AG09319 (cell line): ENCODE data around the gene POLR2H.

Experiments
- DNase-seq: peaks from one replicate; pipeline ENCODE4 v3.0.0-alpha.2; 2010; ENCODE audit warnings: low read depth; ENCODE audit errors: extremely low read depth
- TF ChIP-seq, protein P1 (sequence below): IDR thresholded peaks from 2 replicates; pipeline ENCODE4 v1.5.1; 2011; ENCODE audit warnings: low read depth, mild to moderate bottlenecking, inconsistent platforms, low read length, moderate library complexity

Gene POLR2H

DNA sequence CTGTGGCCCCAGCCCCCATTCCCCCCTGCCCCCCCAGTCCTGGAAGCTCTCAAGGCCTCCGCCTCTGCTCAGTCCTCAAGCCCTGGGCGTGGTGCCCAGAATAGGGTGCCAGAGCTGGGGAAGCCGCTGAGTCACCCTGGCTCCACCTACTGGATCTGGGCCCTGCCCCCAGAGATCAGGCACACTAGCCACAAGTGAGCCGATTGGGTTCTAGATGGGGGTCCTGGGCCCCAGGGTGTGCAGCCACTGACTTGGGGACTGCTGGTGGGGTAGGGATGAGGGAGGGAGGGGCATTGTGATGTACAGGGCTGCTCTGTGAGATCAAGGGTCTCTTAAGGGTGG, 41.4 kb upstream of the POLR2H start:
- peak; percentile 95 for DNase-seq
- TF ChIP-seq, protein P1, sequence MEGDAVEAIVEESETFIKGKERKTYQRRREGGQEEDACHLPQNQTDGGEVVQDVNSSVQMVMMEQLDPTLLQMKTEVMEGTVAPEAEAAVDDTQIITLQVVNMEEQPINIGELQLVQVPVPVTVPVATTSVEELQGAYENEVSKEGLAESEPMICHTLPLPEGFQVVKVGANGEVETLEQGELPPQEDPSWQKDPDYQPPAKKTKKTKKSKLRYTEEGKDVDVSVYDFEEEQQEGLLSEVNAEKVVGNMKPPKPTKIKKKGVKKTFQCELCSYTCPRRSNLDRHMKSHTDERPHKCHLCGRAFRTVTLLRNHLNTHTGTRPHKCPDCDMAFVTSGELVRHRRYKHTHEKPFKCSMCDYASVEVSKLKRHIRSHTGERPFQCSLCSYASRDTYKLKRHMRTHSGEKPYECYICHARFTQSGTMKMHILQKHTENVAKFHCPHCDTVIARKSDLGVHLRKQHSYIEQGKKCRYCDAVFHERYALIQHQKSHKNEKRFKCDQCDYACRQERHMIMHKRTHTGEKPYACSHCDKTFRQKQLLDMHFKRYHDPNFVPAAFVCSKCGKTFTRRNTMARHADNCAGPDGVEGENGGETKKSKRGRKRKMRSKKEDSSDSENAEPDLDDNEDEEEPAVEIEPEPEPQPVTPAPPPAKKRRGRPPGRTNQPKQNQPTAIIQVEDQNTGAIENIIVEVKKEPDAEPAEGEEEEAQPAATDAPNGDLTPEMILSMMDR: no peak

GRCh38 chr3:184321666-184322065, 39.8 kb upstream of the POLR2H start:
- no peak for DNase-seq
- TF ChIP-seq, protein P1: no peak

GRCh38 chr3:184322731-184323487, 38.6 kb upstream of the POLR2H start:
- no peak for DNase-seq
- TF ChIP-seq, protein P1: no peak

DNA sequence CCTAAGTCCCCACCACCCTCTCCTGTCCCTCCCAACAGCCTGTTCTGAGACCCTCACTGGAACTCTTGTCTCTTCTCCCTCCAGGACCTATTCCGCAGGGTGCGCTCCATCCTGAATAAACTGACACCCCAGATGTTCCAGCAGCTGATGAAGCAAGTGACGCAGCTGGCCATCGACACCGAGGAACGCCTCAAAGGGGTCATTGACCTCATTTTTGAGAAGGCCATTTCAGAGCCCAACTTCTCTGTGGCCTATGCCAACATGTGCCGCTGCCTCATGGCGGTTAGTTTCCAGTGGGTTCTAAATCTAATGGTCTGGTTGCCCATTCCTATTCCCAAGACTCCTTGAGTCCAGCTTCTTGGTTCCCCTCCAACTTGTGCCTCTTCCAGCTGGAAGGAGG, 37.8 kb upstream of the POLR2H start:
- no peak for DNase-seq
- TF ChIP-seq, protein P1: no peak

- TF ChIP-seq, protein P1: no peak
Measured at GRCh38 chr3:184325269-184325668, 36.2 kb upstream of the POLR2H start.

DNA sequence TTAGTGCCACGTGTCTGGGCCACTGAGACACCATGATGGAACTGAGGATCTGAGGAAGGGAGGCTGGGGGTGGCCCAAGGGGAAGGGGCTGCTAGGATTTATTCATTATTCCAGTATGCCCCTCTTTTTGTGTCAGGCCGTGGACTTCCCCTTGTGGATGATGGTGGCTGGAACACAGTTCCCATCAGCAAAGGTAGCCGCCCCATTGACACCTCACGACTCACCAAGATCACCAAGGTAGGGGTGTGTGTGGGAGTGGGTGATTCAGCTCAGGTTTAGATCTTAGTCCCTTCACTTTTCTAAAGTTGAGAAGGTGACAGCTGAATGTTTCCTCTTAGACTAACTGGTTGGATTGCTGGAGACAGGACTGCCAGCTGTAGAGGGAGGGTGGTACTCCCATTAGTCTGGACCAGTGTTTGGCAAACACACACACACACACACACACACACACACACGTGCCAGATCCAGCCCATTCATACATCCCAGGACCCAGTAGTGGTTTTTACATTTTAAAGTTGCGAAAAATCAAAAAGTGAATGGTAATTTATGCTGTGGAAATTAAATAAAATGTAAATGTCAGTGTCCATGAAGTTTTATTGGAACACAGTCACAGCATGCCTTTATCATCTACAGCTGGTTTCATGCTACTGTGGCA, 35.7 kb upstream of the POLR2H start:
- DNase-seq: no peak
- TF ChIP-seq, protein P1: no peak

More at GRCh38 chr3:184325269-184325668, 36.2 kb upstream of the POLR2H start:
- no peak for DNase-seq

DNA sequence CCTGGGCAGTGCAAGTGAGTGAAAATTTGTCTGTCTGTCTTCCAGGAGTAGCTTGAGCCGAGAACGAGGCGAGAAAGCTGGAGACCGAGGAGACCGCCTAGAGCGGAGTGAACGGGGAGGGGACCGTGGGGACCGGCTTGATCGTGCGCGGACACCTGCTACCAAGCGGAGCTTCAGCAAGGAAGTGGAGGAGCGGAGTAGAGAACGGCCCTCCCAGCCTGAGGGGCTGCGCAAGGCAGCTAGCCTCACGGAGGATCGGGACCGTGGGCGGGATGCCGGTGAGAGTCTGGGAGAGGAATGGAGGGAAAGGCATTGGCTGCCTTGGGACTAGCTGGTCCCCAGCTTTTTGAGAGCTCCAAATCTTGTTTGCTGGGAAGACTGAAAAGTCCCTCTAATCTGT, 34.3 kb upstream of the POLR2H start:
- no peak for DNase-seq
- TF ChIP-seq, protein P1: no peak
